GM21825 (cell line): ENCODE measurements around the gene PKDCC.
"Not testable (repeated sequence)": the region's sequence is repeated elsewhere in the genome, so short reads cannot be mapped to it uniquely, and the experiment has no call there.

Source experiments
- ATAC-seq: cut with Tn5 transposase; IDR thresholded peaks from one replicate; pipeline ENCODE4 v1.9.1; 2021; ENCODE audit warnings: mild to moderate bottlenecking, moderate library complexity; ENCODE audit not compliant: unreplicated experiment

PKDCC gene

GRCh38 chr2:42063431-42064171 is 15.8 kb downstream of the PKDCC start:
- no peak for ATAC-seq

- no peak for ATAC-seq
These were observed 16.7 kb downstream of the PKDCC start for GRCh38 chr2:42064417-42064942.

GRCh38 chr2:42065753-42066152 is 17.9 kb downstream of the PKDCC start:
- ATAC-seq: not testable (repeated sequence)

GRCh38 chr2:42067001-42067400 is 19.2 kb downstream of the PKDCC start:
- not testable (repeated sequence) for ATAC-seq

GRCh38 chr2:42067521-42067920 is 19.7 kb downstream of the PKDCC start:
- no peak for ATAC-seq

- no peak for ATAC-seq
These were observed 20.9 kb downstream of the PKDCC start for GRCh38 chr2:42068571-42069178.

- no peak for ATAC-seq
These were observed 21.7 kb downstream of the PKDCC start for GRCh38 chr2:42069568-42069967.

- no peak for ATAC-seq
These were observed 24.0 kb downstream of the PKDCC start for GRCh38 chr2:42071791-42072190.

- no peak for ATAC-seq
These were observed 24.7 kb downstream of the PKDCC start for GRCh38 chr2:42072349-42073118.

- no peak for ATAC-seq
These were observed 26.1 kb downstream of the PKDCC start for GRCh38 chr2:42073739-42074503.

- no peak for ATAC-seq
These were observed 26.8 kb downstream of the PKDCC start for GRCh38 chr2:42074661-42075060.

GRCh38 chr2:42076357-42077225 is 28.8 kb downstream of the PKDCC start:
- ATAC-seq: no peak

GRCh38 chr2:42077343-42077742 is 29.5 kb downstream of the PKDCC start:
- no peak for ATAC-seq

- ATAC-seq: no peak
These were observed 32.0 kb downstream of the PKDCC start for GRCh38 chr2:42079737-42080287.

- ATAC-seq: not testable (repeated sequence)
These were observed 33.3 kb downstream of the PKDCC start for GRCh38 chr2:42081151-42081550.

- no peak for ATAC-seq
These were observed 34.2 kb downstream of the PKDCC start for GRCh38 chr2:42082016-42082415.

- no peak for ATAC-seq
These were observed 36.4 kb downstream of the PKDCC start for GRCh38 chr2:42084231-42084671.

- not testable (repeated sequence) for ATAC-seq
These were observed 37.2 kb downstream of the PKDCC start for GRCh38 chr2:42085070-42085469.

GRCh38 chr2:42085706-42086487 is 38.1 kb downstream of the PKDCC start:
- no peak for ATAC-seq
